LNCaP clone FGC (cell line): ENCODE results near the gene SLAMF9.

Experiments used
- DNase-seq: peaks from one replicate; pipeline ENCODE4 v3.0.0-alpha.2; 2011; ENCODE audit warnings: low read depth
- H3K4me3 ChIP-seq: 2 replicates; pipeline ENCODE4 v1.5.1; 2011; ENCODE audit warnings: mild to moderate bottlenecking, low read depth, low read length, control low read depth
- TF ChIP-seq, protein P1 (sequence below): IDR thresholded peaks from 2 replicates; pipeline ENCODE4 v1.5.1; 2012; ENCODE audit warnings: mild to moderate bottlenecking; ENCODE audit not compliant: control insufficient read depth, insufficient read depth; ENCODE audit errors: extremely low read depth

Gene SLAMF9

DNA sequence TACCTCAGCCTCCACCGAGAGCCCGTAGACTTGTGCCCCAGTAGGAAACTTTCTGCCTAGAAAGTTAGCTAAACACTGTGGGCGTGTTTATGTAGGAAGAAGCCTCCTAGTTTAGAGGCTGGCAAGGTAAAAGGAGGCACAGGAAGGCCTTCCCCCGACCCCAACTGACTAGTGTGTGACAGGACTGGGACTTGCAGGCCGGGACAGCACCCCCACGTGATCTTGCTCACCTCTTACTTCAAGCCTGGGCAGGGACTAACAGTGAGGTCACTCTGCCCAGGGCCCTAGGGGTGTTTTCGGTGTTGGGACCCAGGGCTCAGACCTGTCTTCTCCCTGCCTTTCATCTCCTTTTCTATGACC is 28.3 kb downstream of the SLAMF9 start:
- no peak for DNase-seq
- H3K4me3 ChIP-seq = peak overlapping the region; percentile 95
- TF ChIP-seq, protein P1, sequence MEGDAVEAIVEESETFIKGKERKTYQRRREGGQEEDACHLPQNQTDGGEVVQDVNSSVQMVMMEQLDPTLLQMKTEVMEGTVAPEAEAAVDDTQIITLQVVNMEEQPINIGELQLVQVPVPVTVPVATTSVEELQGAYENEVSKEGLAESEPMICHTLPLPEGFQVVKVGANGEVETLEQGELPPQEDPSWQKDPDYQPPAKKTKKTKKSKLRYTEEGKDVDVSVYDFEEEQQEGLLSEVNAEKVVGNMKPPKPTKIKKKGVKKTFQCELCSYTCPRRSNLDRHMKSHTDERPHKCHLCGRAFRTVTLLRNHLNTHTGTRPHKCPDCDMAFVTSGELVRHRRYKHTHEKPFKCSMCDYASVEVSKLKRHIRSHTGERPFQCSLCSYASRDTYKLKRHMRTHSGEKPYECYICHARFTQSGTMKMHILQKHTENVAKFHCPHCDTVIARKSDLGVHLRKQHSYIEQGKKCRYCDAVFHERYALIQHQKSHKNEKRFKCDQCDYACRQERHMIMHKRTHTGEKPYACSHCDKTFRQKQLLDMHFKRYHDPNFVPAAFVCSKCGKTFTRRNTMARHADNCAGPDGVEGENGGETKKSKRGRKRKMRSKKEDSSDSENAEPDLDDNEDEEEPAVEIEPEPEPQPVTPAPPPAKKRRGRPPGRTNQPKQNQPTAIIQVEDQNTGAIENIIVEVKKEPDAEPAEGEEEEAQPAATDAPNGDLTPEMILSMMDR = no peak

DNA sequence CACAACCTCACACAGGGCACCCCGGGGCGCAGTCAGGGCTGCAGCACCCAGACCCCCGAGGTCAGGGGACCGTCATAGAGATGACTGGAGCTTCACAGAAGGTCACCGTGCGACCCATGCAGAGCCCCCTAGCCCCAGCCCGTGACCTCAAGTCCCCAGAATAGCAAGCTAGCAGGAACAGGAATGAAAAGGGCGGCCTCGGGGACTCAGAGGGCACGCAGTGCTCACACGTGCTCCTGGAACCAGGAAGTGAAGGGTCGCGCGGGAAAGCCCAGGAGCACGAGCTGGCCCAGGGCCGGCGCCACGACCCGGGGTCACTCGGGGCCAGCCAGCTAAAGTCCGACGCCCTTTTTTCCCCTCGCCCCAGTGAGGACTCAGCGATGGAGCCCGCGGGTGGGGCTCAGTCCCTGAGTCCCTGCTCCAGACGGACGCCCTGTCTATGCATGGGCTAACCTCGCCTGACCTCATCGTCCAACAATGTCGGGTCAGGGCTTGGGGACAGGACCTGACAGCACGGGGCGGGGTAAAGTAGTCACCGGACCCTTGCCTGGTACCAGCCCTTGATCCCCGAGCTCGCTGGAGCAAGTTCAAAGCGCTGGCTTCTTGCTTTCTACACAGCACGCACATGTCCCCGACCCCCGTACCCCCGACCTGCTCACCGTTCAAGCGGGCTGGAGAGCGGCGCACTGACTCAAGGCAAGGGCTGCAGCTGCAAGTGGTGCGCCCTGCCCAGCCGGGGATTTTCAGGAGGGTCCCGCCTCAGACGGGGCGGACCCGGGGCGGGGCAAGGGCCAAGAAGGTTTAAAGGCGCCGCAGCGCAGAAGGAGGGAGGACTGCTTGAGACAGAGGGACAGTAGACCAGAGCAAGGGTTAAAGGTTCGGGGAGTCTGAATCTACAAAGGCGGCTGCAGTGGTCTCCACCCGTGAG is 29.0 kb downstream of the SLAMF9 start, which contains the start of gene TAGLN2:
Gene TAGLN2, minus strand, starts transcription at position 717 of the 928 bp plus-strand sequence. CDS start 4,998 bp downstream, outside the sequence.
- TF ChIP-seq, protein P1 = no peak
- DNase-seq = peak; percentile 59
- H3K4me3 ChIP-seq = peak within 1 kb of the TSS; percentile 95

GRCh38 chr1:159924025-159924790 is 29.8 kb downstream of the SLAMF9 start:
- H3K4me3 ChIP-seq = peak overlapping the region; percentile 95
- DNase-seq = no peak
- TF ChIP-seq, protein P1 = no peak

GRCh38 chr1:159923203-159924024 is 30.6 kb downstream of the SLAMF9 start:
- H3K4me3 ChIP-seq = peak overlapping the region; percentile 95
- DNase-seq = no peak

DNA sequence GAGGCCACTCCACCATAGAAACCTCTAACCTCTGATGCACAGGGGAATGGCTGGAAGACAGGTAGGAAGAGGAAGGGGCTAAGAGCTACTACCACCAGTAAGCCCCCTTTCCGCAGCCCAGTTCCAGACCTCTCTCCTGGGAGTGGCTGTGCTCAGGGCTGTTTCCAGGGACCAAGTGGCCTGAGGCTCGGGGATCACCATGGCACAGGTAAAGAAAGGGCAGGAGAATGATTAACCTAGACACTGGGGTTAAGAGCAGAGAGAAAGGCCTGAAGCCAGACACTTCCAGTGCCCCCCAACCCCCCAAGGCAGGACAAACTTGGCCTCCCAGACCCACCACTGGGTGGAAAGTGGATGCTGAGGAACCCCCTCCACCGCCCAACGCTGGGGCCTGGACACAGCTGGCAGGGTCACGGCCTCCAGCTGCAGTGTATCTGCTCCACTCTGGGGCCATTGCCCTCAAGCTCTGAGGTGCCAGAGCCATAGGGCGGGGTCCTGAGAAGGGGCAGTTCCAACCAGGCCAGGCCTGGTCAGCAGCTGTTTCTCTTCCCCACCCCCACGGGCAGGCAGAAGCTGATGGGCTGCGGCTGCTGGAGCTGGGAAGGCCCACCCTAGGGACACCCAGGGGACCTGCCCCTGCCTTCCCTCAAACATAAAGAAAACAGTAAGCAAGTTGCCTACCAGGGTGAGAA is 31.4 kb downstream of the SLAMF9 start:
- H3K4me3 ChIP-seq = no peak overlapping the region
- TF ChIP-seq, protein P1 = no peak
- no peak for DNase-seq

More at GRCh38 chr1:159923203-159924024, 30.6 kb downstream of the SLAMF9 start:
- TF ChIP-seq, protein P1 = no peak
